Esophagus muscularis mucosa (tissue), 4 donors: ENCODE results near the gene PCDHGA7. TPM values are rescaled to one million over a fixed set of nuclear protein-coding genes. Genes with fewer than 3 reads are reported as not detected.
"Not testable (repeated sequence)": the region's sequence is repeated elsewhere in the genome, so short reads cannot be mapped to it uniquely, and the experiment has no call there.

ENCODE experiments used
- DNase-seq: peaks from one replicate; pipeline ENCODE4 v3.0.0-alpha.2; 2017; ENCODE audit errors: extremely low spot score
- H3K27ac ChIP-seq, 4 donors: fragments of 200-600 bp; sonication (generic); replicated peaks in 1 of 4; 1 replicate in 3 of 4; 2 replicates in 1 of 4; pipeline ENCODE4 v1.5.1; 2016 to 2019; ENCODE audit warnings: mild to moderate bottlenecking in 1 of 4
- H3K27me3 ChIP-seq, 4 donors: fragments of 200-600 bp; sonication (generic); one replicate each; pipeline versions ENCODE4 v1.5.1 to v1.6.0; 2016 to 2019
- H3K36me3 ChIP-seq, 4 donors: fragments of 200-600 bp; sonication (generic); one replicate each; pipeline ENCODE4 v1.5.1; 2016 to 2019
- H3K4me1 ChIP-seq, 4 donors: fragments of 200-600 bp; sonication (generic); one replicate each; pipeline ENCODE4 v1.5.1; 2016 to 2019
- H3K4me3 ChIP-seq, 4 donors: fragments of 200-600 bp; sonication (generic); 1 replicate in 2 of 4; 2 replicates in 2 of 4; pipeline ENCODE4 v1.5.1; 2016 to 2019; ENCODE audit warnings: mild to moderate bottlenecking in 4 of 4, moderate library complexity in 1 of 4
- H3K9me3 ChIP-seq, 4 donors: fragments of 200-600 bp; sonication (generic); 1 replicate in 3 of 4; 2 replicates in 1 of 4; pipeline ENCODE4 v1.5.1; 2016 to 2019
- CTCF ChIP-seq, 3 experiments: fragments of 200-600 bp in 2 of 3; fragments of 450-650 bp in 1 of 3; sonication (generic) in 2 of 3; IDR thresholded peaks; one replicate each; pipeline ENCODE4 v1.5.1; 2017 to 2019; ENCODE audit warnings: antibody characterized with exemption in 3 of 3, mild to moderate bottlenecking in 2 of 3, moderate library complexity in 1 of 3
- EP300 ChIP-seq: sonication (generic); formaldehyde crosslinking; IDR thresholded peaks from one replicate; pipeline ENCODE4 v1.6.1; 2017; ENCODE audit warnings: antibody characterized with exemption
- POLR2A ChIP-seq: fragments of 450-650 bp; IDR thresholded peaks from one replicate; pipeline ENCODE4 v1.6.1; 2017; ENCODE audit warnings: antibody characterized with exemption, moderate library complexity, mild to moderate bottlenecking, low read depth
- POLR2AphosphoS5 ChIP-seq, 2 donors: sonication (generic); formaldehyde crosslinking; IDR thresholded peaks; one replicate each; pipeline ENCODE4 v1.6.1; 2017; ENCODE audit warnings: antibody characterized with exemption in 2 of 2
- WGBS: methylation state at CpG from one replicate; pipeline ENCODE4 v1.1.5; 2018; 5-methylcytosine and 5-hydroxymethylcytosine counted together
- intact Hi-C: fragments of 100-400 bp; cut with DNase I; formaldehyde crosslinking; loops from one replicate; pipeline ENCODE4 v1.15.1; 2023
- total RNA-seq, 4 donors: library from RNA; depleted of rRNA; stranded (reverse); fragments of >200 nt; gene quantifications; one replicate each; pipeline versions ENCODE4 v1.1.0 to v1.2.1, GENCODE V29; 2016

Gene PCDHGA7
- total RNA-seq, 4 donors from 2014 or later: 4.3 to 9.1 (median 6.4) TPM

- intact Hi-C loops, H3K36me3 ChIP-seq, H3K27ac ChIP-seq, H3K4me1 ChIP-seq, H3K27me3 ChIP-seq, DNase-seq: not testable (repeated sequence)
- peak; percentile 18 to 49 (median 23) for TF ChIP-seq CTCF (IDR thresholded peaks at IDR 0.05)
- Histone ChIP-seq H3K9me3 (peaks cover 19 to 98% (median 96%) of the 10 kb centered on the region in 4 donors), H3K4me3 (peak within 1 kb of the TSS; percentile 33 to 49 (median 36))
- WGBS: 11% methylated on average over 25 of the region's 51 CpGs
Measured at GRCh38 chr5:141407790-141408505, 25.4 kb downstream of the PCDHGA7 start, which contains the start of gene PCDHGB6. Gene PCDHGB6, plus strand, starts transcription at chr5:141408021. Its CDS starts 182 bp downstream, at chr5:141408203.

- H3K9me3 ChIP-seq: peaks cover 11 to 98% (median 96%) of the 10 kb centered on the region in 4 donors
- WGBS: 6% methylated on average over 2 of the region's 64 CpGs
- peak overlapping the region in 1 of 4 donors; percentile 10 for H3K4me3 ChIP-seq
- peaks cover 0 to under 1% (median 0%) of the 10 kb centered on the region in 4 donors for H3K4me1 ChIP-seq
- no peak for TF ChIP-seq CTCF (IDR thresholded peaks at IDR 0.05)
- TF ChIP-seq POLR2AphosphoS5 (IDR thresholded peaks at IDR 0.05): no peak
- no peak for TF ChIP-seq POLR2A
- no peak for TF ChIP-seq EP300
- no peak for DNase-seq
- no peaks in the 10 kb centered on the region for H3K27me3 ChIP-seq
- H3K36me3 ChIP-seq: peaks cover 0 to 6% (median 2%) of the 10 kb centered on the region in 4 donors
- intact Hi-C loops: loop anchor here (10.0 kb wide), 1 partner anchor 115 kb away; no protein-coding TSS in a partner anchor
- H3K27ac ChIP-seq: no peak overlapping the region
Measured at GRCh38 chr5:141409598-141410306, 27.2 kb downstream of the PCDHGA7 start.

GRCh38 chr5:141411575-141411974 is 29.0 kb downstream of the PCDHGA7 start:
- Histone ChIP-seq H3K27ac (no peak overlapping the region), H3K9me3 (peaks cover 11 to 96% (median 94%) of the 10 kb centered on the region in 4 donors), H3K4me3 (no peak overlapping the region), H3K27me3 (no peaks in the 10 kb centered on the region), H3K36me3 (peaks cover 0 to 6% (median 2%) of the 10 kb centered on the region in 4 donors), H3K4me1 (peaks cover 0 to 7% (median 0%) of the 10 kb centered on the region in 4 donors)
- WGBS: 57% methylated on average over 3 of the region's 3 CpGs
- no peak for DNase-seq
- intact Hi-C loops: loop anchor here (10.0 kb wide), 1 partner anchor 113 kb away; no protein-coding TSS in a partner anchor
- no peak for TF ChIP-seq POLR2AphosphoS5 (IDR thresholded peaks at IDR 0.05)

GRCh38 chr5:141412854-141413539 is 30.5 kb downstream of the PCDHGA7 start, which contains the start of gene PCDHGA10:
Gene PCDHGA10, plus strand, starts transcription at chr5:141412987. Its CDS starts 189 bp downstream, at chr5:141413176.
- Histone ChIP-seq H3K27ac (no peak within 1 kb of the TSS), H3K4me1 (peaks cover 0 to 7% (median 0%) of the 10 kb centered on the region in 4 donors), H3K9me3 (peaks cover 11 to 98% (median 92%) of the 10 kb centered on the region in 4 donors), H3K36me3 (peaks cover 0 to 6% (median 2%) of the 10 kb centered on the region in 4 donors), H3K27me3 (no peaks in the 10 kb centered on the region), H3K4me3 (peak within 1 kb of the TSS; percentile 24 to 41 (median 32))
- TF ChIP-seq POLR2AphosphoS5 (IDR thresholded peaks at IDR 0.05) (no peak), CTCF (IDR thresholded peaks at IDR 0.05) (peak; percentile 16 to 35 (median 27)), POLR2A (no peak)
- DNase-seq: no peak
- WGBS: 29% methylated on average over 31 of the region's 31 CpGs
- intact Hi-C loops: loop anchor here (10.0 kb wide), 1 partner anchor 112 kb away; no protein-coding TSS in a partner anchor
